NK-92 treated with Interleukin-12 subunit alpha and Interleukin-12 subunit beta, amount 100 ng/mL, for 24 hours (cell line): ENCODE measurements around the gene SYTL3.
"Not testable (repeated sequence)": the region's sequence is repeated elsewhere in the genome, so short reads cannot be mapped to it uniquely, and the experiment has no call there.

Experiments
- DNase-seq: peaks from one replicate; lab custom pipeline; 2025; lab: John Stamatoyannopoulos, UW

The SYTL3 gene

GRCh38 chr6:158662954-158663624, 13.2 kb downstream of the SYTL3 start:
- no peak for DNase-seq

- DNase-seq = no peak
These were observed 13.8 kb downstream of the SYTL3 start for GRCh38 chr6:158663625-158664165.

- no peak for DNase-seq
These were observed 15.5 kb downstream of the SYTL3 start for GRCh38 chr6:158665332-158665731.

GRCh38 chr6:158666628-158667359, 16.9 kb downstream of the SYTL3 start:
- no peak for DNase-seq

- DNase-seq = no peak
These were observed 17.6 kb downstream of the SYTL3 start for GRCh38 chr6:158667360-158667981.

- no peak for DNase-seq
These were observed 18.9 kb downstream of the SYTL3 start for GRCh38 chr6:158668707-158669103.

- DNase-seq = no peak
These were observed 19.5 kb downstream of the SYTL3 start for GRCh38 chr6:158669145-158670035.

- not testable (repeated sequence) for DNase-seq
These were observed 22.3 kb downstream of the SYTL3 start for GRCh38 chr6:158672119-158672518.

GRCh38 chr6:158672726-158673125, 22.9 kb downstream of the SYTL3 start:
- DNase-seq = no peak

GRCh38 chr6:158674342-158675131, 24.7 kb downstream of the SYTL3 start:
- no peak for DNase-seq

GRCh38 chr6:158677094-158677493, 27.2 kb downstream of the SYTL3 start:
- DNase-seq = not testable (repeated sequence)

- DNase-seq = no peak
These were observed 28.2 kb downstream of the SYTL3 start for GRCh38 chr6:158677906-158678578.

GRCh38 chr6:158680015-158680414, 30.2 kb downstream of the SYTL3 start:
- DNase-seq = no peak

- DNase-seq = no peak
These were observed 30.6 kb downstream of the SYTL3 start for GRCh38 chr6:158680481-158680880.

GRCh38 chr6:158684311-158684710, 34.5 kb downstream of the SYTL3 start:
- no peak for DNase-seq

- no peak for DNase-seq
These were observed 35.0 kb downstream of the SYTL3 start for GRCh38 chr6:158684745-158685324.

GRCh38 chr6:158686311-158686710, 36.5 kb downstream of the SYTL3 start:
- DNase-seq = no peak

- no peak for DNase-seq
These were observed 37.0 kb downstream of the SYTL3 start for GRCh38 chr6:158686791-158687381.

GRCh38 chr6:158687506-158687905, 37.7 kb downstream of the SYTL3 start:
- no peak for DNase-seq

- no peak for DNase-seq
These were observed 39.0 kb downstream of the SYTL3 start for GRCh38 chr6:158688860-158689259.
